CD4-positive, alpha-beta T cell treated with Interleukin-17A for 1 hour (primary cell): ENCODE results near the gene TNK2.
"Not testable (repeated sequence)": the region's sequence is repeated elsewhere in the genome, so short reads cannot be mapped to it uniquely, and the experiment has no call there.

Source experiments
- DNase-seq: peaks from one replicate; pipeline ENCODE4 v3.0.0-alpha.2; 2020

Gene TNK2

DNA sequence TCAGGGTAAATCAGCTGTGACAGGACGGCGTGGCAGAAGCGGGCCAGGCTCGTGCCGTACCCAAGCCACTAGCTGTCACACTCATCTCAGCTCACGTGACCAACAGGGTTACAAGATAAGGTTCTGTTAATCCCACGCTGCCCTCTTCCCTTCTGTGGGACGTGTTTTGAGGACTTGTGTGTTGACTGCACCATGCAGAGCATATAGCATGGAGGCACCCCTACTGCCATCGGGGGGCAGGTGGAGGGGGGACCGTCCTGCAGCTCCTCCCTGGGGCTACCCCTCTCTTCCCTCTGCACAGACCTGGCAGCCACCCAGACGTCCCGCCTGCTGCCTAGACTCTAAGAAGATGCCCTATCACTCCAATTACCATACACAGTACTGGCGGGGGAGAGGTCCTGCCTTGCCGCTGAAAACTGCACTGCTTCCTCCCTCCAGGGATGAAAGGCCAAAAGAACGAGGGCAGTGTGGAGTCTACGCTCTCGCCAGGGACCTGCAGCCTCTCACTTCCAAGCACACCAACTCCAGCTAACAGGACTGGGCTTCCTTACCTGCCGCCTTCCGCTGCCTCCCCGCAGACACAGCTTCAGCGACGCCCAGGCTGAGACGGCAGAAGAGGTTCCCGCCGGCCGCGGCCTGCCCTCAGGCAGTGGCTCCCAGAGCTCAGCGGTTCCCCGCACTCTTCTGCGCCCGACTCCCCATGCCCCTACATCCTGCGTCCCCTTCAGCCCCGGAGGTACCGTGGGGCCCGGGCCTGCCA is at the start of gene TNK2:
Gene TNK2, minus strand, starts transcription at position 618 of the 760 bp plus-strand sequence. CDS start 19,963 bp downstream, outside the sequence.
- peak; percentile 70 for DNase-seq

DNA sequence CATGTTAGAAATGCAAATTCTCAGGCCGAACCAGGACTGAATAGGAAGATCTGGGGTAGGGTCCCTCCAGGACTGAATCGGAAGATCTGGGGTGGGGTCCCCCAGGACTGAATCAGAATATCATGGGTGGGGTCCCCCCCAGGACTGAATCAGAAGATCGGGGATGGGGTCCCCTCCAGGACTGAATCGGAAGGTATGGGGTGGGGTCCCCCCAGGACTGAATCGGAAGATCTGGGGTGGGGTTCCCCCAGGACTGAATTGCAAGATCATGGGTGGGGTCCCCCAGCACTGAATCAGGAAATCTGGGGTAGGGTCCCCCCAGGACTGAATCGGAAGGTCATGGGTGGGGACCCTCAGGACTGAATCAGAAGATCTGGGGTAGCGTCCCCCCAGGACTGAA is 48.2 kb upstream of the TNK2 start:
- no peak for DNase-seq

DNA sequence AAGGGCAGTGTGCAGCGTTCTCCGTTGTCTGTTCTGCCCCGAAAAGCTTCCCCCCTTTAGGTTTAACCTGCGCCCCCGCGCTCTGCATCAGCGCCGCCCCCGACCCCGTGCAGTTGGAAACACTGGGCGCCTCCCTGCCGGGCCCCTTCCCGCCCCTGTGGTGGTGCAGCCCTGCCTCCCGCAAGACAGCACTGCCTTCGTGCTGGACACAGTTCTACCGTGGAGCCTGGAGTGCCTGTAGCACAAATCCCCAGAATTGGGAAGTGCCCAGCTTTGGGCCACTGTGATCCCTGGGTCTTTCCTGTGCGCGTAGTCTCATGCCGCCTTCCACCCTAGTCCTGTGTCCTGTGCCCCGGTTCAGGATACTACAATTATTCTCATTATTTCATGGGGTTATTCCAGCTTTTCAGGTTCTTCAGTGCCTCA is 47.1 kb upstream of the TNK2 start:
- DNase-seq = not testable (repeated sequence)

DNA sequence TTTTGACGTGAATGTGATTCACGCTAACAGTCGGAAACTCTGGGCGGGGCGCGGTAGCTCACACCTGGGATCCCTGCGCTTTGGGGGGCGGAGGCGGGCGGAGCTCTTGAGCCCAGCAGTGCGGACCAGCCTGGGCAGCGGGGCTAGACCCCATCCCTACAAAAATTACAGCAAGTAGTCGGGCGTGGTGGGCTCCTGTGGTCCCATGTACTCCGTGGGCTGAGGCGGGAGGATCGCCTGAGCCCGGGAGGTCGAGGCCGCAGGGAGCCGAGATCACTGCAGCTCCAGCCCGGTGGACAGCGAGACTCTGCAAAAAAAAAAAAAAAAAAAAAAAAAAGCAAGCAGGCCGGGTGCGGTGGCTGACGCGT is 46.4 kb upstream of the TNK2 start:
- not testable (repeated sequence) for DNase-seq

DNA sequence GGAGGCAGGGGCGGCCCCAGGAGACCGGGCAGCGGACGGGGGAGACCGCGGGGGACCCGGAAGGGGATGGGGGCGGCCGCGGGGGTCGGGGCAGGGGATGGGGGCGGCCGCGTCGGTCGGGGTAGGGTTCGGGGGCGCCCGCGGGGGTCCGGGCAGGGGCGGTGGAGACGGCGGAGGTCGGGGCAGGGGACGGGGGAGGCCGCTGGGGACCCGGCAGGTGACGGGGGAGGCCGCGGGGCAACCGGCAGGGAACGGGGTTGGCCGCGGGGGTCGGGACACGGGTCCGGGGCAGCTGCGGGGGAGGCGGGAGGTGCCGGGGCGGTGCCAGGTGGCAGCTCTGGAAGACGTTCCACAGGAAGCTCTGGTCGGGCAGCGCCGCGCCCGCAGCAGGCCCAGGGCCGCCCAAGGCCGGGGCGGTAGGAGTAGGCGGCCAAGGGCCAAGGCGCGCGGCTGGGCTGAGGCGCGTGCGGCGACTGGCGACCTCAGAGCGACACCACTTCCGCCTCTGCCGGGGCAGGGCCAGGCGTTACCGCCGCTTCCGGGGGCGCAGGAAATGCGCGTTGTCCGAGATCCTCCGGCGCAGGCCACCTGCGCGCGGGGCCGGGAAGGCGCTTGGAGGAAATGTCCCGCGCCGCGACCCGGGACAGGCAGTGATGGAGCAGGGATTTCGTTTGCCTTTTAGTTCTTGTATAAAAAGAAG is 45.9 kb upstream of the TNK2 start:
- peak; percentile 75 for DNase-seq

DNA sequence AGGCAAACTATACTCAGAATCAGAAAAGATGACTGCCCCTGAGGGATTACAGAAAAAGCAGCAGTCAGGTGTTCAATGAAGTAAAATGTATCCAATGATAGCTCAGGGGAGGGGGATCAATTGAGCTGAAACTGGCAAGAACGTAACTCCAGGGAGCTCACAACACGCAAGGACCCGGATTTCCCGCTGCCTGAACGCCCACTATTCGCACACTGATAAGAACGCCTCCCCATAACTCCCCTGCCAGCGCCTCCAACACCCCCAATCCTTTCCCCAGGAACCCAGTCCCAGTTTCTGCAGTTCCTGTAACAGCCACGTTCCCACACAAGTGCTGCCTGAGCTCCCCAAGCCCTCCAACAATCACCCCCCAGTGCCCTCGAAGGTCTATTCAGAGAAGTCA is 44.2 kb upstream of the TNK2 start:
- DNase-seq = not testable (repeated sequence)

DNA sequence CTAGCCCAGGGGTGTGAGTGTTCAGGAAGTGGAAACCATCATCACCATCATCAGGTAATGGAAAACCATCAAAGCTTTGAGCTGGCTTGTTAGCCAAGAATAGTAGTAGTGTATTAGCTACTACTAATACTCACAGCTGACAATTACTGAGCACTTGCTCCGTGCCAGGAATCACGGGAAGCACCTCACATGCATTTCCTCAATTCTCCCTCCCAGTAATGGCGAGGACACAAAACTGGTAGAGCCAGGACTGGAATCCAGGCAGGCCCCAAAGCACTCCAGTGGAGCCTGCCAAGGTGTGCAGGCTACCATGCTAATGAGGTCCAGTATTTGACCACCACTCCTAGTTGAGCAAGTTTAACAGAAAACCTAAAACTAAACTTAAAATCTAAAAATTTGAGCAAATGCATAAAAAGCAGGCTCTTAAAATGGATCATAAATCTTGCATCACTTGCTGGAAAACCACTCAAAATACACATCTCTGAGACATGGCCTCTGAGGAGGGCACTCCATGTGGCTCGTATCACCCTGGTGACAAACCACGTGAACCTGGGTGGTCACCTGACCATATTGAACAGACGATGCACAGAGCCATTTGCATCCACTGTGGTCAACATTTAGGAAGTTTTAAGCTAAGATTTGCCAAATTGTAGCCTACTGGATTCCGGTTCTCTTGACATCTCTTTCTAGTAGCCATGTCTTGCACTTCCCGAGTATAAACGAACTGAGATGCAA is 43.3 kb upstream of the TNK2 start:
- not testable (repeated sequence) for DNase-seq

DNA sequence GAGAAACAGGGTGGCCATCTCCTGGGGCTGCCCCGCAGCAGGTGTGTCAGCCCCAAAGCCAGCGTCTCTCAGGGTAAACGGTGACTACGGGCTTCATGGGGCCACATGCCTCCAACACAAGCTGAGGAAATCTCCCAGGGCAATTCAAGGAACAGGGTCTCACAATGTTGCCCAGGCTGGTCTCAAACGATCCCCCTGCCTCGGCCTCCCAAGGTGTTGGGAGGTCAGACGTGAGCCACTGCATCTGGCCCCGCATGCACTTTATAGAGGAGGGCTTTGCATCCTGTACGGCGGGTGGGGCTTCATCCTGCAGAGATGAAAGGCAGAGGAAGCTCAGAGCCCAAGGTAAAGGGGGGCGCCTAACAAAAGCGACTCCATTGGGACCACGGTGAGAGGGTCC is 42.4 kb upstream of the TNK2 start:
- DNase-seq = not testable (repeated sequence)

DNA sequence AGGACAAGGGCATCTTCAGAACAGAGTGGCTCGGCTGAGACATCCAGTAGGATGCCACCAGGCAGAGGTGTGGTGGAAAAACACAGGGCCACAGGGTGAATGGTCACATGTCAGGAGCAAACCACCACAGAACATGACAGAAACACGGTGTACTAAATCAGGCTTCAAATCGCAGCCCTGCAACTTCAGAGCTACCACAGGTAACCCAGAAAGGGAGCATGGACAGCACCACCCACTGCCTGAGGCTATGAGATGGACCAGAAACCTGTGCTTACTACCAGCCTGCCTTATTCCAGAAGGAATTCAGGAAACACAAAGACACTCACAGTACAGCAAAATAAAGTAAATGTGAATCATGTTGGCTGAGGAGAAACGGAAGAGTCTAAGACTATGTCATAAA is 41.8 kb upstream of the TNK2 start:
- DNase-seq = not testable (repeated sequence)

DNA sequence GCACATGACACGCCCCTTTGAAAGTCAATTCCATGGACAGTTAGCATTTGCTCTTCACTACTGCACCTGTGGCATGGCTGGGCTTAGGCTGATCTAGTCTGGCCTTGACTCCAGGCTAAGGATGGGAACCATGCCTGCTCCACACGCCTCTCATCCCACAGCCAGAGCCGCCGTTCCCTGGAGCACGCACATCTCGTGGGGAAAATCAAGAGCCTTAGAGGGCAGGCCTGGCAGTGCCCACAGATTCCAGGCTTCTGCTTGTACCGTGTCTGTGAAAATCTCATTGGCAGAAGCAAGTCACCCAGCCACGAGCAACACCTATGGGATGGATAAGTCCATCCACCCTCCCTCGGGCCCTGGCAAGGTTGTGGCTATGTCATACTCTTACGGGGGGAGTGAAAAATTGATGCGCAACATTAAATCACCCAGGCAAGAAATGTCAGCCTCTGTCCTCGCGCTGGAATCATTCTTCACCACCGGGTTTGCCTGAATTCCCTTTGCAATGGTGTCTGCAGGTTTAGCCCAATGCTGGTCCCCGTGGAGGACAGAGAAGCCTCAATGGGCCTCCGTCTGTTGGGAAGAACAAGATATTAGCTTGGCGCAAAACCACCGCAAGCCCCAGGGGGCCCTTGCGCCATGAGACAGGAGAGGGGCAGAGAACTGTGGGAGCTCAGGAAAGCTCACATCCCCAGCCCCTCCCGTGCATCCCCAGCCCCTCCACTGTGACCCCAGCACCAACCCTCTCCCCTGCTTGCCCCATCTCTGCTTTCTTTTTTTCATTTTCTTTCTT is 38.8 kb upstream of the TNK2 start:
- DNase-seq = not testable (repeated sequence)

DNA sequence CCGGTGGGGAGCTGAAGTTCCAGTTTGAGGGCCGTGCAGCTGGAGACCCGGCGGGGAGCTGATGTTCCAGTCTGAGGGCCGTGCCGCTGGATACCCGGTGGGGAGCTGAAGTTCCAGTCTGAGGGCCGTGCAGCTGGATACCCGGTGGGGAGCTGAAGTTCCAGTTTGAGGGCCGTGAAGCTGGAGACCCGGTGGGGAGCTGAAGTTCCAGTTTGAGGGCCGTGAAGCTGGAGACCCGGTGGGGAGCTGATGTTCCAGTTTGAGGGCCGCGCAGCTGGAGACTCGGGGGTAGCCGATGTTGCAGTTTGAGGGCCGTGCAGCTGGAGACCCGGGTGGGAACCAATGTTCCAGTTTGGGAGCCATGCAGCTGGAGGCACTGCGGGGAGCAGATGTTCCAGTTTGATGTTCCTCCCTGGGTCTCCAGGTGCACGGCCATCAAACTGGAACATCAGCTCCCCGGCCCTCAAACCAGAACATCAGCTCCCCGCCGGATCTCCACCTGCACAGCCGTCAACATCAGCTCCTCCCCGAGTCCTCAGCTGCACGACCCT is 33.0 kb upstream of the TNK2 start:
- DNase-seq = not testable (repeated sequence)

DNA sequence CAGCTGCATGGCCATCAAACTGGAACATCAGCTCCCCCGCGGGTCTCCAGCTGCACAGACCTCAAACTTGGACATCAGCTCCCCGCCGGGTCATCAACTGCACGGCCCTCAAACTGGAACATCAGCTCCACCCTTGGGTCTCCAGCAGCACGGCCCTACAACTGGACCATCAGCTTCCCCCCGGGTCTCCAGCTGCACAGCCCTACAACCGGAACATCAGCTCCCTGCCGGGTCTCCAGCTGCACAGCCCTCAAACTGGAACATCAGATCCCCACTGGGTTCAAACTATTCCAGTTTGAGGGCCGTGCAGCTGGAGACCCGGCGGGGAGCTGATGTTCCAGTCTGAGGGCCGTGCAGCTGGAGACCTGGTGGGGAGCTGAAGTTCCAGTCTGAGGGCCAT is 32.5 kb upstream of the TNK2 start:
- DNase-seq = not testable (repeated sequence)

DNA sequence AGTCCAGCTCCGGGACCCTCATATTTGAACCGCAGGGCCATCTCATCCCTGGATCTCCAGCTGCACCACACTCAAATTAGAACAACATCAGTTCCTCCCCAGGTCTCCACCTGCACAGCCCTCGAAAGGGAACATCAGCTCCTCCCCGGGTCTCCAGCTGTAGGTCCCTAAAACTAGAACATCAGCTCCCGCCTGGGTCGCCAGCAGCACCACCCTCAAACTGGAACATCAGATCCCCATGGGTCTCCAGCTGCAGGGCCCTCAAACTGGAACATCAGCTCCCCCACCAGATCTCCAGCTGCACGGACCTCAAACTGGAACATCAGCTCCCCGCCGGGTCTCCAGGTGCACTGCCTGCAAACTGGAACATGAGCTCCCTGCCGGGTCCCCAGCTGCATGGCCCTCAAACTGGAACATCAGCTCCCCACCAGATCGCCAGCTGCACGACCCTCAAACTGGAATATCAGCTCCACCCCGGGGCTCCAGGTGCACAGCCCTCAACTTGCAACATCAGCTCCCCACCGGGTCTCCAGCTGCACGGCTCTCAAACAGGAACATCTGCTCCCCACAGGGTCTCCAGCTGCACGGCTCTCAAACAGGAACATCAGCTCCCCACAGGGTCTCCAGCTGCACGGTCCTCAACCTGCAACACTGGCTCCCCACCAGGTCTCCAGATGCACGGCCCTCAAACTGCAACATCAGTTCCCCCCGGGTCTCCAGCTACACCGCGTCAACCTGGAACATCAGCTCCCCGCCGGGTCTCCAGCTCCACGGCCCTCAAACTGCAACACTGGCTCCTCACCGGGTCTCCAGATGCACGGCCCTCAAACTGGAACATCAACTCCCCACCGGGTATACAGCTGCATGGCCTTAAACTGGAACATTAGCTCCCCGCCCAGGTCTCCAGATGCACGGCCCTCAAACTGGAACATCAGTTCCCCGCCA is 31.4 kb upstream of the TNK2 start:
- not testable (repeated sequence) for DNase-seq

DNA sequence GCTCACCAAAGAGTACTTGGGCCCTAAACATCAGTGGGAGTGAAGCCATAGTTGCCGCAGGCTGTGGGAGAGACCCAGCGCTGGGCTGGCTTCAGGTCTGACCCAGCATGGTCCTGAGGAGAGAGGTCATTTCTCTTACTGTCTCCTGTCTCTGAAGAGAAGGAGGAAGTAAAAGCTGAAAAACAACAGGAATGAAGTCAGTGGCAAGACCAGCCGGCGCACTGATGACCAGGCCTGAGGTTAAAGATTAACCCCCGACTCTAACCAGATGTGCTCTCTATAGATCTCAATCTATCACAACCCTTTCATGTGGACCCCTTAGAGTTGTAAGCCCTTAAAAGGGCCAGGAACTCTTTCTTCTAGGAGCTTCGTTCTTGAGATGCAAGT is 24.7 kb upstream of the TNK2 start:
- DNase-seq = not testable (repeated sequence)

DNA sequence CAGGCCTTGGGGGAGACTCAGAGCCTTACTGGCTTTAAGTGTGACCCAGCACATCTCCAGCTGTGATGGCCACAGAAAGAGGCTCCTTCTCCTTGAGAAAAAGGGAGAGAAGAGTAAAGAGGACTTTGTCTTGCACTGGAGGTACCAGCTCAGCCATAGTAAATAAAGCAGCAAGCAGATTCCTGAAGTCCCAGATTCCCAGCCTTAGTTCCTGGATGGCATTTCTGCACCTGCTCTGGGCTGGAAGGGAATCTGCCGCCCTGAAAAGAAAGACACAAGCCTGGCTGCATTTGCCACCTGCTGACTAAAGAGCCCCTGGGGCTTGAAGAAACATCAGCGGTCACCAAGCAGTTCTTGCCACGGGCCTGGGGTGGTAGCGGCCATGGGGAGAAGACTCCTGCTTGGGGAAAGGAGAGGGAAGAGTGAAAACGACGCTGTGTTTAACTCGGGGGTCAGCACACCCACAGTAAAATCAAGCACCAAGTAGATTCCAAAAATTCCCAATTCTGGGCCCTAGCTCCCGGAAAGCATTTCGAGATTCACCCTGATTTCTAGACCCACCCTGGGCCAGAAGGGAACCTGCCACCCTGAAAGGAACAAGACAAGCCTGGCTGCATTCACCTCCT is 24.2 kb upstream of the TNK2 start:
- no peak for DNase-seq

DNA sequence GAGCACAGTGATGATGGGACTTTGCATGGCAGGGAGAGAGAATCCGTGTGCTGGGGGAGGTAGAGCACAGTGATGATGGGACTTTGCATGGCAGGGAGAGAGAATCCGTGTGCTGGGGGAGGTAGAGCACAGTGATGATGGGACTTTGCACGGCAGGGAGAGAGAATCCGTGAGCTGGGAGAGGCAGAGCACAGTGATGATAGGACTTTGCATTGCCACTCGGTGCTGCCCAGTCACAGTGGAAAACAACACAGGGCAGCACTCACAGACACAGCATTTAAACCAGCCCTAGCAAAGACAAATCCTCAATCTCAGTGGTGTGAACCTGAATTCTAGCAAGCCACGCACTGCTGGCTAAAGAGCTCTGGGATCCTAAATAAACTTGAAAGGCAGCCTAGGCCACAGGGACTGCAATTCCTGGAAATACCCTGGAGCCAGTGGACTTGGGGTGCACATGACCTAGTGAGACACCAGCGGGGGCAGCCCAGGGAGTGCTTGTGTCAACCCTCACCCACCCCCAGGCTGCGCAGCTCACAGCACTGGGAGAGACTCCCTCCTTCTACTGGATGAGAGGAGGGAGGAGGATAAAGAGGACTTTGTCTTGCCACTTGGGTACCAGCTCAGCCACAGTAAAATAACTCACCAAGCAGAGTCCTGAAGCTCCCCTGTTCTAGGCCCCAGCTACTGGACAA is 23.4 kb upstream of the TNK2 start:
- DNase-seq = no peak

DNA sequence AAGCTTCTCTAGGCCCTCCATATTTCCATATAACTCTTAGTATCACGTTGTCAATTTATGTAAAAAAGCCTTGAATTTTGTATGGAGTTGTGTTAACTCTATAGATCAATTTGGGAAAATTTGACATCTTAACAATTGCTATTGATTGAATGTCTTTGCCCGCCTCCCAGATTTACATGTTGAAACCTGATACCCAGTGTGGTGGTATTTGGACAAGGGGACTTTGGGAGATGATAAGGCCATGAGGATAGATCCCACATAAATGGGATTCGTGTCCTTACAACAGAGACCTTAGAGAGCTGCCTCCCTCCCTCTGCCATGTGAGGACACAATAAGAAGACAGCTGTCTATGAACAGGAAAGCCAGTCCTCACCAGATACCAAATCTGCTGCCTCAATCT is 21.1 kb upstream of the TNK2 start:
- no peak for DNase-seq

DNA sequence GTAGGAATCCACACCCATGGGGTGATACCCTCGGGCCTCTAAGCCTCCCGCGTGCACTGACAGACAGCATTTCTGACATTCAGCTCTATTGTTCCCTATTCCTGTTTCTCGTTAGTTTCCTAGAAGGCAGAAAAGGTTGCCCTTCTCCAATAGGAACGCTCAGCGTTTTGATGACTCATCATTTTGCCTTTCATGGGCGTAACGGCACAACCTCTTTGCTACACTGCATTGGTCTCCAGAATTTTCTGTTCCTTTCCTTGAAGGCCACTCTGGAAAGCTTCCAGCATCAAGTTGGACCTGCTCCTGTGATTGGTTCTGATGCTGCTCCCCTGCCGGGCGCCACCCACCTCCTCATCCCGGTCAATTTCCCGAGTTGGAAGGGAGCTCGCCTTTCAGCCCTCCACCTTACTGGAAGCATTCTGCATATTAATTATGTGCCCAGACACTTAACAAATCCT is 13.0 kb upstream of the TNK2 start:
- no peak for DNase-seq

DNA sequence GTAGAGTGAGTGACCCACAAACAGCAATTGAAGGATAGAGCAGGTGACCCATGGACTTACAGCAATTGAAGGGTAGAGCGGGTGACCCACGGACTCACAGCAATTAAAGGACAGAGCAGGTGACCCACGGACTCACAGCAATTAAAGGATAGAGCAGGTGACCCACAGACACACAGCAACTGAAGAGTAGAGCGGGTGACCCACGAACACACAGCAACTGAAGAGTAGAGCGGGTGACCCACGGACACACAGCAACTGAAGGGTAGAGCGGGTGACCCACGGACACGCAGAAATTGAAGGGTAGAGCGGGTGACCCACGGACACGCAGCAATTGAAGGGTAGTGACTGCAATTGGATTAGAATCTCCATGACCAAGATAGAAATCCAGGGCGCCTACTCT is 9.8 kb upstream of the TNK2 start:
- no peak for DNase-seq

DNA sequence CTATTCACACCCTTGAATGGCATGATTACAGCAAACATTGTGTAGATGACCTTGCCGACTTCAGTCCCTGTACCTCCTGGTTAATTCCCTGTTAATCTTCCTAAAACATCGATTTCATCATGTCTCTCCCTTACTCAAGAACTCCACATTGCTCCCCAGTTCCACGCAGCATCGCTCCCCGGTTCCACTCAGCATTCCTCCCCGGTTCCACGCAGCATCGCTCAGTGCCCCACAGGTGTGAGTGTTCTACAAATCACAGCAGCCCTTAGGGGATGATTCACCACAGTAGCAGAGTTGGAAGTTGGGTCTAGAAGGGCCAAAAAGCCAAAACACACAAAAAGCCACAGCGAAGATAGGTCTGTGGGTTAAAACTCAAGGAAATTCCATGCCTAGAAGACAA is 8.6 kb upstream of the TNK2 start:
- no peak for DNase-seq
